ENCODE results near the gene MYO9A.
"Not testable (repeated sequence)": the region's sequence is repeated elsewhere in the genome, so short reads cannot be mapped to it uniquely, and the experiment has no call there.

MYO9A gene

DNA sequence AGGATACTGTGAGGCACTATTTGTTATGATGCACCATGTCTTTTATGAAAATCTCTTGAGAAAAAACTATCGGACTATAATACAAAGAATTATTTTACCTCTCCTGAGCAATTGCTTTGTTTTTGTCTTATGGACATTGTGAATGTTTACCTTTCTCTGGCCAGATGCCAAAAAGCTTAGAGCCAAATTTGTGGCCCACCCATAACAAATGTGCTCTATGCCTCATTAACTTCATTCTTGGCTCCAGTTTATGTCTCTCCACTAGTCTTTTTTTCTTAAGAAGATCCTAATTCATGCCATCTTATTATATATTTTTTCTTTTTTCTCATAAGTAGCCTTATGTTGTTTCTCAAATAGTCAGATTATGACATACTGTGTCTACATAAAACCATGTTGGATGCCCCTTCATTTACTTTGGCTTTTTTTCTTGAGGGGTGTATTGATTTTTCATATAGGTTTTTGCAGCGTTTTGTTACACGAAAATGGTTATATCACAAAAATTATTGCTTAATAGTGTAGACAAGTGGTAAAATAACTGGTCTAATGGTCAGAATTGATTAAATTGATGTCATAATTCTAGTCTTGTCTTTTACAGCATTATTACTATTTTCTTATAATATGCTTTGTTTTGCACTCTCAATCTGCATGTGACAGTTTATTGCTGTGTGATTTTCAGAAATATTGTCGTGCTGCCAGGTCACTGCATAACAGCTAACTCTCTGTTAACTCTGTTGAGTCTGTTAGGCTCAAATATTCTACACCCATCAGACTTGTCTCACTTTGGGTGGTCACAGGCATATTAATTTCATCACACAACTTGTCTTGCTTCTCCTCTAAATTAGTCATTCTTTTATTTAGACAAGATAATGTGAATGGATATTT, 18.5 kb upstream of the MYO9A start:
- no peak for DNase-seq (ENCODE audit: low read depth)

DNA sequence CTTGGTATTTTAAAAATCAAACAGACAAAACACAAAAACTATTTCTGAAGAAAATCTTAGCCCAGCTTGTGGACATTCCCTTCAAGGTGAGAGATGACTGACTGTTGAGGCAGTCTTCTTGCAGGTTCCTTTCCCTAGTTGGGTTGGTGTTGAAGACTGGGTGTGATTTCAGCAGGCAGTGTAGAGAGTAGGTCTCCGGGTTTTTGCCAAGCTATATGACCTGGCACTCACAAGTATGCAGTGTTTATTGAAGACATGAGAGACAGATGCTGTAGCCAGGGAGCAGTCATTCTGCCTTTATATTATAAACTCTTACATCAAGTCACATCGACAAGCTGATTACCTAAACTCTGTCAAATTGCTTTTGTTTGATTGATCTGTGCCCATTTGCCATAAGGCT, 17.8 kb upstream of the MYO9A start:
- peak; percentile 8 for DNase-seq (ENCODE audit: low read depth)

- DNase-seq (ENCODE audit: low read depth), result no peak
These were observed 15.3 kb upstream of the MYO9A start for GRCh38 chr15:72133211-72133610.

DNA sequence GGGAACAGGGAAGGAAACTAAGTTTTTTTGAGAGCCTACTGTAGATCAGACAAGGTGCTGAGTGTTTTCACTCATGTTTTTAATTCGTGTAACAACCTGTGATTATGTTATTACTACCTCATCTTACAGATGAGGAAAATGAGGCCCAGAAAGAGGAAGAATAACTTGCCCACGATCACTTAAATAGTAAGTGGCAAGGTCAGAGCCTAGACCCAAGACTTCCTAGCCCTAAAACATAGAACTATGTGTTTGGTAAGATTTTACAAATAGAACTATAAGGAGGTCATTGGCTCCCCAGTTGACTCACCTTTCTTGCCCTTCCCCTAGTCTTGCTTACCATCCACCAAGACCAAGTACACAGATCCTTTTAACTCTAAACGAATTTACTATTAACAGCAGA, 14.0 kb upstream of the MYO9A start:
- DNase-seq (ENCODE audit: low read depth), result no peak

- no peak for DNase-seq (ENCODE audit: low read depth)
These were observed 12.3 kb upstream of the MYO9A start for GRCh38 chr15:72130272-72130671.

DNA sequence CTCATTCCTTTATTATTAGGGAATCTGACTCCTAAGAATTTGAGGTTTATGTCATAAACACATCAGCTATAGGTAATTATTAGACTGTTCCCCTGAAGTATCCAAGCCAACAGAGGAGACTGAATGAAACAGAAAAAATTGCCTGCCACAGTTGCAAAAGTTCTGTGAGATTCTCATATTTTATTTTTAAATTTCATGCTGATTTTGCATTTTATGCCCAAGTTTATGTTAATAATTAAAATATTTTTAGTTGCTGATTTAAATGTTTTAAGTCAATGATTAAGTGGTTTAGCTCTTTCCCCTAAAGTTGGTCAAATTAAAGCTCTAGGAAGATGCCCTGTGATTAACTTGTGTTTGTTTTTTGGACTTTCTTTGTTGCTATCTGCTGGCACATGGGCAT, 10.4 kb upstream of the MYO9A start:
- DNase-seq (ENCODE audit: low read depth), result no peak

DNA sequence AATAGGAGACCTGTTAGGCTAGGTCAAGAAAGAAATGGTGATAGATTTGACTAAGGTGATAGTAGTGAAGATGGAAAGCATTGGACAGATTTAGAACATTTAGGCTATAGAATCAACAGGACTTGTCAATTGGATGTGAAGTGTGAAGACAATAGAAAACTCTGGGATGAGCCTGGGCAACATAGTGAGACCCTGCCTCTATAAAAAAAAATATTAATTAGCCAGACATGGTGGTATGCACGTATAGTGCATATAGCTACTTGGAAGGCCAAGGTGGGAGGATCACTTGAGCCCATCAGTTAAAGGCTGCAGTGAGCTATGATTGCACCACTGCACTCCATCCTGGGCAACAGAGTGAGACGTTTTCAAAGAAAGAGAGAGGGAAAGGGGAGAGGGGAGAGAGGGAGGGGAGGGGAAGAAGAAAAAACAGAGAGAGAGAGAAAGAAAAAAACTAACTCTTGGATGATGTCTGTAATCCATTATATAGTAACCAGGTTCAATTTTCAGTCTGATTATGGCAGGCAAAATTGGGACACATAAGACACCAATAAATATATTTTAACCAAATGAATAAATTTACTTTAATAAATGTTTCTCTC, 9.9 kb upstream of the MYO9A start:
- DNase-seq (ENCODE audit: low read depth), result no peak

- no peak for DNase-seq (ENCODE audit: low read depth)
These were observed 6.3 kb upstream of the MYO9A start for GRCh38 chr15:72124218-72124617.

DNA sequence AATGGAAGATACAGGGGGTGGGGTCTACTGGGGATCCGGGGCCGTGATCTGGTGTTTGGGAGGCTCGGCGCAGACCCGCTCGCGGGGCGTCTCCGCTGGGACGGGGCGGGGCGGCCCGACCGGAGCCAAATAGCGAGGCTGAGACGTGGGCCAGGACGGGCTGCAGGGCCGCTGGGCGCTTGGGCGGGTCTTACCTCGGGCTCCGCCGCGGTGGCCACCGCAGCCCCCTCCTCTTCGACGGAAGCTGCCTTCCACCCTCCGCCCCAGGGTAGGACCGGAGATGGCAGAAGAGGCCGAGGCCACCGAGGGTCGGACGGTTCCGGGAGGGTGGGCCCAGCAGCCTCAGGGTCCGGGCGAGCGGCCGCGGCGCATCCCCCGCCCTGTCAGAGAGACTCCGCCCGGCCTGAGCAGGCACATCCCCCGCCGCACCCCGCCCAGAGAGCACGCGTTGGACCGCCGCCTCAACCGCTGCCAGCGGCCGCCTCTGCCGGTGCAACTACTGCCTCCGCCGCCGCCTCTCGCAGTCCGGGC, 399 bp downstream of the MYO9A start:
- peak; percentile 87 for DNase-seq (ENCODE audit: low read depth)

GRCh38 chr15:72116731-72117485, 1.0 kb downstream of the MYO9A start:
- peak; percentile 36 for DNase-seq (ENCODE audit: low read depth)

DNA sequence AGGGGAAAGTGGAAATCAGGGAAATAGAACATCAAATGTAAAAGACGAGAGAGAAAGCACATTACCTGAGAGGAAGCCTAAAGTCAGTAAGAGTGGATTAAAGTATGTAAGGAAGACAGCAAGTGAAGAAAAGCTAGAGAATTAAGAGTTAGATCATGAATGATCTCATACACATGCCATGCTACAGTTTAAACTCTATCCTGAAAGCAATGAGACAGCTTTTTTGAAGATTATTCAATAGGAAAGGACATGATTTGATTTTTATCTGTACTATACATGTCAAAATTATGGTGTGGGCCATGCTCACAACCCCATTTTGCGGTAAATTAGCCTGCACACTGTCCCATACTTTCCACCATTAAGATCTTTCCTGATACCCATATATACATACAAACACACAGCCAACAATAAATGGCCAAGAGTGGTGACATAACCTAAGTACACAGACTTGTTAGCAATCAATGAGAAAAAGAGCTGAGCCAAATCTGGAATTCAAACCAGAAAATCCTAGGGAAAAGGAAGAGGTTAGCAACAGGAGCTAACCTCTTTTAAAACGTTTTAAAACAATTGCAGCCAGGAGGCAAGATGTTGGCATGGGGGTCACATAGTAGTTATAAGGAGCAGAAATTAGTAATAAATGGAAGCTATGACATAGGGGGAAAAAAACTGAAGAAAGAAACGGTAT, 4.5 kb downstream of the MYO9A start:
- peak; percentile 25 for DNase-seq (ENCODE audit: low read depth)

DNA sequence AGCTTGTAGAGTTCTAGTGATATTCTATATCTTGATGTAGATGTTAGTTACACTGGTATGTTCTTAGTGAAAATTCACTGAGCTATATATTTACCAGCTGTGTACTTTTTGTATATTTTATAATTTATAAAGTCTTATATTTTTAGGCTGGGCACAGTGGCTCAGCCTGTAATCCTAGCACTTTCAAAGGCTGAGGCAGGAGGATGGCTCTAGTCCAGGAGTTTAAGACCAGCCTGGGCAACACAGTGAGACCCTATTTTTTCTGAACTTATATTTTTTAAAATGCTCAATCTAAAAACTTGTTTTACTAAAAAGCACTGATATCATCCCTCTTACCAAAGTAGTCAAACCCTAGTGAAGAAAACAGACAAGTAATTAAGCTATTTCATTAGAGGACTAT, 5.1 kb downstream of the MYO9A start:
- DNase-seq (ENCODE audit: low read depth), result no peak

DNA sequence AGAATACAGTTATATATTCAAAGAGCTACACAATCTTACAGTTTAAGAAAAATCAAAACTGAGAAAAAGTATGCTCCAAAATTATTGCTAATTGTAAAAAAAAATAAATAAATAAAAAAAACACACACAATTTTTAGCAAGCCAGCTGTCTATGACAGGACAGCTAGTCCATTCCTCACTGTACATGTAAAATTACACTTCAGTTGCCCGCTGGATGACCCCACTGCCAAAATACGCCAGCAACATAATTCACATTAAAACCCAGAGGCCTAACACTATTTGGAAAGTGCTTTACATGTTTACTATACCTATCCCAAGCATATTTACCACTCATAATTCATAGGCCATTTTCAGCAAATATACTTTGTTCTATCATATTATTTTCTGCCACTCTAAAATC, 5.8 kb downstream of the MYO9A start:
- DNase-seq (ENCODE audit: low read depth), result peak; percentile 47

DNA sequence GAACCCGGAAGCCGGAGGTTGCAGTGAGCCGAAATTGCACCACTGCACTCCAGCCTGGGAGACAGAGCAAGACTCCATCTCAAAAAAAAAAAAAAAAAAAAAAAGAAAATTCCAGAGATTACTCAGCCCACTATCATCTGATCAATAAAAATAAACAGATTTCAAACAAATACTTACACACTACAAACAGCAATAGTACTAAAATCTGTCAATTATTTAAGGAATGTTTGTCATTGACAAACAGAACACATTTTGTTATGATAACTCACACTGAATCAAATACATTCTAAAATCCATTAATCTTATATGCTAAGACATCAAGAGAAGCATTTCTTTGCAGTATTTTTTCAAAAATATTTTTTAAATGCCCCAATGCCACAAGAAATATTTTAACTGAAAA, 7.6 kb downstream of the MYO9A start:
- peak; percentile 28 for DNase-seq (ENCODE audit: low read depth)

GRCh38 chr15:72106068-72106467, 11.9 kb downstream of the MYO9A start:
- DNase-seq (ENCODE audit: low read depth), result no peak

DNA sequence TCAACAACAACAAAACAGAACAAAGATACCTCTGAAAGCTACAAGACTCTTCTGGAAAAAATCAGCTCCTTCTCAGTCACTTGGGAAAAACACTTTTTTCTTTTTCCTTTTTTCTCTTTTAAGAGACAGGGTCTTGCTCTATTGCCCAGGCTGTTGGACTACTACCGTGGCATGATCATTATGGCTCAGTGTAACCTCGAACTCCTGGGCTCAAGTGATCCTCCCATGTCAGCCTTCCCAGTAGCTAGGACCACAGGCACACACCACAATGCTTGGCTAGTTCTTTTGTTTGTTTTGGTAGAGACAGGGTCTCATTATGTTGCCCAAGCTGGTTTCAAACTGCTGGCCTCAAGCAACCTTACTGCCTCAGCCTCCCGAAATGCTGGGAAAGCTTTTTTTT, 12.8 kb downstream of the MYO9A start:
- no peak for DNase-seq (ENCODE audit: low read depth)

DNA sequence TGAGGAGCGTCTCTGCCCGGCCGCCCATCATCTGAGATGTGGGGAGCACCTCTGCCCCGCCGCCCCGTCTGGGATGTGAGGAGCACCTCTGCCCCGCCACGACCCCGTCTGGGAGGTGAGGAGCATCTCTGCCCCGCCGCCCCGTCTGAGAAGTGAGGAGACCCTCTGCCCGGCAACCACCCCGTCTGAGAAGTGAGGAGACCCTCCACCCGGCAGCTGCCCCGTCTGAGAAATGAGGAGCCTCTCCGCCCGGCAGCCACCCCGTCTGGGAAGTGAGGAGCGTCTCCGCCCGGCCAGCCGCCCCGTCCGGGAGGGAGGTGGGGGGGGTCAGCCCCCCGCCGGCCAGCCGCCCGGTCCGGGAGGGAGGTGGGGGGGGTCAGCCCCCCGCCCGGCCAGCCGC, 17.4 kb downstream of the MYO9A start:
- not testable (repeated sequence) for DNase-seq (ENCODE audit: low read depth)

- DNase-seq (ENCODE audit: low read depth), result no peak
These were observed 18.8 kb downstream of the MYO9A start for GRCh38 chr15:72099155-72099554.

GRCh38 chr15:72098040-72098439, 19.9 kb downstream of the MYO9A start:
- DNase-seq (ENCODE audit: low read depth), result no peak

- DNase-seq (ENCODE audit: low read depth), result no peak
These were observed 21.2 kb downstream of the MYO9A start for GRCh38 chr15:72096796-72097195.

DNA sequence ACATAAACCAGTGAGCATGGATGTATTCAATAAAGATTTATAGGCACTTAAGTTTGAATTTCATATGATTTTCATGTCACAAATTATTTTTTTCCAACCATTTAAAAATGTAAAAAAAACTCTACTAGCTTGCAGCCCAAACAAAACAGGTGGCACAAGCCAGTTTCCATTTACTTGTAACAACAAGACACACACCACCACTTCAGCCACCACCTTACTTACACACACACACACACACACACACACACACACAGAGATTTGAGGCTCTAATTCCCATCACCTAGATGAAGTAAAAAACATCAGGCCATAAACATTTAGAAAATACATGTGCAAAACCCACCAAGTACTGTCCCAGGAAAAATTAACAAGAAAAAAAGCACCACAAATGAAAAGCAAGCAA, 25.3 kb downstream of the MYO9A start:
- no peak for DNase-seq (ENCODE audit: low read depth)

GRCh38 chr15:72092006-72092405, 25.9 kb downstream of the MYO9A start:
- no peak for DNase-seq (ENCODE audit: low read depth)

Measured in iris pigment epithelial cell (primary cell).